ENCODE data around the gene PRR11.
A peak's percentile ranks its signal among the peaks of the same experiment; 100 is the strongest.
"Not testable (repeated sequence)": the region's sequence is repeated elsewhere in the genome, so short reads cannot be mapped to it uniquely, and the experiment has no call there.

The PRR11 gene

GRCh38 chr17:59199398-59199797 lies 43.9 kb downstream of the PRR11 start:
- no peak overlapping the region for H3K4me3 ChIP-seq (ENCODE audit: insufficient read depth, low read depth, low read length)
- no peaks in the 10 kb centered on the region for H3K9me3 ChIP-seq (ENCODE audit: control insufficient read depth, low read length)
- H3K36me3 ChIP-seq (ENCODE audit: control insufficient read depth, insufficient read depth, low read length): peaks cover 41% of the 10 kb centered on the region
- no peak overlapping the region for H3K27ac ChIP-seq (ENCODE audit: insufficient read depth, low read depth, low read length, poor library complexity, severe bottlenecking)
- H3K4me1 ChIP-seq (ENCODE audit: control insufficient read depth, insufficient read depth, low read length): no peaks in the 10 kb centered on the region
- H3K27me3 ChIP-seq (ENCODE audit: control insufficient read depth, insufficient read depth, low read length, poor library complexity, severe bottlenecking): no peaks in the 10 kb centered on the region
- 95 to 99% methylated on average over 4 of the region's 4 CpGs for WGBS, 2 experiments

- WGBS, 2 experiments: 88 to 100% methylated on average over 1 of the region's 1 CpG
- H3K27me3 ChIP-seq (ENCODE audit: control insufficient read depth, insufficient read depth, low read length, poor library complexity, severe bottlenecking): no peaks in the 10 kb centered on the region
- peaks cover 23% of the 10 kb centered on the region for H3K36me3 ChIP-seq (ENCODE audit: control insufficient read depth, insufficient read depth, low read length)
- no peak overlapping the region for H3K4me3 ChIP-seq (ENCODE audit: insufficient read depth, low read depth, low read length)
- H3K4me1 ChIP-seq (ENCODE audit: control insufficient read depth, insufficient read depth, low read length): no peaks in the 10 kb centered on the region
- H3K9me3 ChIP-seq (ENCODE audit: control insufficient read depth, low read length): no peaks in the 10 kb centered on the region
- H3K27ac ChIP-seq (ENCODE audit: insufficient read depth, low read depth, low read length, poor library complexity, severe bottlenecking): no peak overlapping the region
Measured at GRCh38 chr17:59202320-59202719, 46.8 kb downstream of the PRR11 start.

GRCh38 chr17:59219370-59219769 lies 63.8 kb downstream of the PRR11 start:
- H3K9me3 ChIP-seq (ENCODE audit: control insufficient read depth, low read length): no peaks in the 10 kb centered on the region
- 94 to 97% methylated on average over 16 of the region's 16 CpGs for WGBS, 2 experiments
- H3K4me1 ChIP-seq (ENCODE audit: control insufficient read depth, insufficient read depth, low read length): peaks cover 3% of the 10 kb centered on the region
- H3K36me3 ChIP-seq (ENCODE audit: control insufficient read depth, insufficient read depth, low read length): no peaks in the 10 kb centered on the region
- no peaks in the 10 kb centered on the region for H3K27me3 ChIP-seq (ENCODE audit: control insufficient read depth, insufficient read depth, low read length, poor library complexity, severe bottlenecking)
- H3K4me3 ChIP-seq (ENCODE audit: insufficient read depth, low read depth, low read length): no peak overlapping the region
- no peak overlapping the region for H3K27ac ChIP-seq (ENCODE audit: insufficient read depth, low read depth, low read length, poor library complexity, severe bottlenecking)

GRCh38 chr17:59219992-59220327 lies 64.4 kb downstream of the PRR11 start:
- no peaks in the 10 kb centered on the region for H3K36me3 ChIP-seq (ENCODE audit: control insufficient read depth, insufficient read depth, low read length)
- no peaks in the 10 kb centered on the region for H3K9me3 ChIP-seq (ENCODE audit: control insufficient read depth, low read length)
- H3K27me3 ChIP-seq (ENCODE audit: control insufficient read depth, insufficient read depth, low read length, poor library complexity, severe bottlenecking): no peaks in the 10 kb centered on the region
- H3K4me3 ChIP-seq (ENCODE audit: insufficient read depth, low read depth, low read length): no peak overlapping the region
- 57 to 62% methylated on average over 7 of the region's 7 CpGs for WGBS, 2 experiments
- peaks cover 3% of the 10 kb centered on the region for H3K4me1 ChIP-seq (ENCODE audit: control insufficient read depth, insufficient read depth, low read length)
- H3K27ac ChIP-seq (ENCODE audit: insufficient read depth, low read depth, low read length, poor library complexity, severe bottlenecking): no peak overlapping the region

GRCh38 chr17:59220328-59221158 lies 65.0 kb downstream of the PRR11 start, which contains the start of gene GDPD1:
Gene GDPD1 (plus strand): TSS chr17:59220511. CDS start chr17:59220610, 99 bp downstream.
- H3K27ac ChIP-seq (ENCODE audit: insufficient read depth, low read depth, low read length, poor library complexity, severe bottlenecking): peak within 1 kb of the TSS; percentile 73
- WGBS, 2 experiments: 0% methylated on average over 60 of the region's 60 CpGs
- H3K9me3 ChIP-seq (ENCODE audit: control insufficient read depth, low read length): no peaks in the 10 kb centered on the region
- H3K36me3 ChIP-seq (ENCODE audit: control insufficient read depth, insufficient read depth, low read length): no peaks in the 10 kb centered on the region
- H3K4me3 ChIP-seq (ENCODE audit: insufficient read depth, low read depth, low read length): peak within 1 kb of the TSS; percentile 75
- peaks cover 3% of the 10 kb centered on the region for H3K4me1 ChIP-seq (ENCODE audit: control insufficient read depth, insufficient read depth, low read length)
- no peaks in the 10 kb centered on the region for H3K27me3 ChIP-seq (ENCODE audit: control insufficient read depth, insufficient read depth, low read length, poor library complexity, severe bottlenecking)

GRCh38 chr17:59221159-59221847 lies 65.8 kb downstream of the PRR11 start:
- 1 to 16% methylated on average over 13 to 16 of the region's 17 CpGs for WGBS, 2 experiments
- H3K4me1 ChIP-seq (ENCODE audit: control insufficient read depth, insufficient read depth, low read length): peaks cover 3% of the 10 kb centered on the region
- no peaks in the 10 kb centered on the region for H3K9me3 ChIP-seq (ENCODE audit: control insufficient read depth, low read length)

GRCh38 chr17:59223813-59224212 lies 68.3 kb downstream of the PRR11 start:
- Histone ChIP-seq H3K4me1 (ENCODE audit: control insufficient read depth, insufficient read depth, low read length) (peaks cover 3% of the 10 kb centered on the region), H3K9me3 (ENCODE audit: control insufficient read depth, low read length) (no peaks in the 10 kb centered on the region), H3K4me3 (ENCODE audit: insufficient read depth, low read depth, low read length) (no peak overlapping the region), H3K27ac (ENCODE audit: insufficient read depth, low read depth, low read length, poor library complexity, severe bottlenecking) (no peak overlapping the region), H3K36me3 (ENCODE audit: control insufficient read depth, insufficient read depth, low read length) (no peaks in the 10 kb centered on the region), H3K27me3 (ENCODE audit: control insufficient read depth, insufficient read depth, low read length, poor library complexity, severe bottlenecking) (no peaks in the 10 kb centered on the region)
- 94 to 96% methylated on average over 6 to 7 of the region's 7 CpGs for WGBS, 2 experiments

More at GRCh38 chr17:59221159-59221847, 65.8 kb downstream of the PRR11 start:
- Histone ChIP-seq H3K27me3 (ENCODE audit: control insufficient read depth, insufficient read depth, low read length, poor library complexity, severe bottlenecking) (no peaks in the 10 kb centered on the region), H3K27ac (ENCODE audit: insufficient read depth, low read depth, low read length, poor library complexity, severe bottlenecking) (peak overlapping the region; percentile 73), H3K4me3 (ENCODE audit: insufficient read depth, low read depth, low read length) (peak overlapping the region; percentile 75), H3K36me3 (ENCODE audit: control insufficient read depth, insufficient read depth, low read length) (no peaks in the 10 kb centered on the region)

GRCh38 chr17:59228588-59228987 lies 73.0 kb downstream of the PRR11 start:
- H3K36me3 ChIP-seq (ENCODE audit: control insufficient read depth, insufficient read depth, low read length); H3K27ac ChIP-seq (ENCODE audit: insufficient read depth, low read depth, low read length, poor library complexity, severe bottlenecking); H3K4me1 ChIP-seq (ENCODE audit: control insufficient read depth, insufficient read depth, low read length); H3K4me3 ChIP-seq (ENCODE audit: insufficient read depth, low read depth, low read length); H3K9me3 ChIP-seq (ENCODE audit: control insufficient read depth, low read length); H3K27me3 ChIP-seq (ENCODE audit: control insufficient read depth, insufficient read depth, low read length, poor library complexity, severe bottlenecking): not testable (repeated sequence)
- WGBS, 2 experiments: 95 to 96% methylated on average over 1 of the region's 1 CpG

- Histone ChIP-seq H3K27me3 (ENCODE audit: control insufficient read depth, insufficient read depth, low read length, poor library complexity, severe bottlenecking) (no peaks in the 10 kb centered on the region), H3K4me3 (ENCODE audit: insufficient read depth, low read depth, low read length) (no peak overlapping the region), H3K4me1 (ENCODE audit: control insufficient read depth, insufficient read depth, low read length) (no peaks in the 10 kb centered on the region), H3K27ac (ENCODE audit: insufficient read depth, low read depth, low read length, poor library complexity, severe bottlenecking) (no peak overlapping the region), H3K36me3 (ENCODE audit: control insufficient read depth, insufficient read depth, low read length) (no peaks in the 10 kb centered on the region), H3K9me3 (ENCODE audit: control insufficient read depth, low read length) (no peaks in the 10 kb centered on the region)
- WGBS, 2 experiments: 93 to 95% methylated on average over 3 of the region's 3 CpGs
Measured at GRCh38 chr17:59230764-59231163, 75.2 kb downstream of the PRR11 start.

- Histone ChIP-seq H3K27ac (ENCODE audit: insufficient read depth, low read depth, low read length, poor library complexity, severe bottlenecking) (no peak overlapping the region), H3K36me3 (ENCODE audit: control insufficient read depth, insufficient read depth, low read length) (no peaks in the 10 kb centered on the region), H3K9me3 (ENCODE audit: control insufficient read depth, low read length) (no peaks in the 10 kb centered on the region)
Measured at GRCh38 chr17:59234631-59235030, 79.1 kb downstream of the PRR11 start.

More at GRCh38 chr17:59234631-59235030, 79.1 kb downstream of the PRR11 start:
- H3K27me3 ChIP-seq (ENCODE audit: control insufficient read depth, insufficient read depth, low read length, poor library complexity, severe bottlenecking): no peaks in the 10 kb centered on the region
- no peak overlapping the region for H3K4me3 ChIP-seq (ENCODE audit: insufficient read depth, low read depth, low read length)
- H3K4me1 ChIP-seq (ENCODE audit: control insufficient read depth, insufficient read depth, low read length): no peaks in the 10 kb centered on the region

All from ectodermal cell (in vitro differentiated cells).